Smooth muscle cell of the umbilical artery (primary cell): Measurements from ENCODE around the gene NREP. TPM values are rescaled to one million over a fixed set of nuclear protein-coding genes. Genes with fewer than 3 reads are reported as not detected.

Source experiments
- total RNA-seq: library from RNA; depleted of rRNA; stranded (reverse); fragments of >200 nt; gene quantifications from 2 replicates; pipeline ENCODE4 v1.2.3, GENCODE V29; 2014

The NREP gene
- total RNA-seq: 162 and 182 TPM in 2 replicates

GRCh38 chr5:111756581-111757354 lies at the start of gene NREP:
Gene NREP (minus strand): TSS chr5:111757194. CDS start chr5:111755772, 1,422 bp downstream.

Other genes starting within 250 kb of the NREP start
- 240 and 262 TPM in 2 replicates for gene STARD4, start 244.7 kb downstream of the NREP start, total RNA-seq